GM12865 (cell line): Measurements from ENCODE around the gene CAD.

Source experiments
- DNase-seq: peaks from one replicate; pipeline ENCODE4 v3.0.0; 2010; ENCODE audit warnings: low read depth
- H3K4me3 ChIP-seq: 2 replicates; pipeline ENCODE4 v1.5.1; 2011; ENCODE audit warnings: mild to moderate bottlenecking, low read depth, low read length, control low read depth
- TF ChIP-seq, protein P1 (sequence below): IDR thresholded peaks from 2 replicates; pipeline ENCODE4 v1.5.1; 2011; ENCODE audit warnings: low read length, control low read depth, low read depth, inconsistent platforms; ENCODE audit not compliant: insufficient read depth; ENCODE audit errors: missing control alignments

The CAD gene

GRCh38 chr2:27199241-27199640 is 17.9 kb upstream of the CAD start:
- TF ChIP-seq, protein P1, sequence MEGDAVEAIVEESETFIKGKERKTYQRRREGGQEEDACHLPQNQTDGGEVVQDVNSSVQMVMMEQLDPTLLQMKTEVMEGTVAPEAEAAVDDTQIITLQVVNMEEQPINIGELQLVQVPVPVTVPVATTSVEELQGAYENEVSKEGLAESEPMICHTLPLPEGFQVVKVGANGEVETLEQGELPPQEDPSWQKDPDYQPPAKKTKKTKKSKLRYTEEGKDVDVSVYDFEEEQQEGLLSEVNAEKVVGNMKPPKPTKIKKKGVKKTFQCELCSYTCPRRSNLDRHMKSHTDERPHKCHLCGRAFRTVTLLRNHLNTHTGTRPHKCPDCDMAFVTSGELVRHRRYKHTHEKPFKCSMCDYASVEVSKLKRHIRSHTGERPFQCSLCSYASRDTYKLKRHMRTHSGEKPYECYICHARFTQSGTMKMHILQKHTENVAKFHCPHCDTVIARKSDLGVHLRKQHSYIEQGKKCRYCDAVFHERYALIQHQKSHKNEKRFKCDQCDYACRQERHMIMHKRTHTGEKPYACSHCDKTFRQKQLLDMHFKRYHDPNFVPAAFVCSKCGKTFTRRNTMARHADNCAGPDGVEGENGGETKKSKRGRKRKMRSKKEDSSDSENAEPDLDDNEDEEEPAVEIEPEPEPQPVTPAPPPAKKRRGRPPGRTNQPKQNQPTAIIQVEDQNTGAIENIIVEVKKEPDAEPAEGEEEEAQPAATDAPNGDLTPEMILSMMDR = no peak
- H3K4me3 ChIP-seq = no peak overlapping the region
- no peak for DNase-seq

DNA sequence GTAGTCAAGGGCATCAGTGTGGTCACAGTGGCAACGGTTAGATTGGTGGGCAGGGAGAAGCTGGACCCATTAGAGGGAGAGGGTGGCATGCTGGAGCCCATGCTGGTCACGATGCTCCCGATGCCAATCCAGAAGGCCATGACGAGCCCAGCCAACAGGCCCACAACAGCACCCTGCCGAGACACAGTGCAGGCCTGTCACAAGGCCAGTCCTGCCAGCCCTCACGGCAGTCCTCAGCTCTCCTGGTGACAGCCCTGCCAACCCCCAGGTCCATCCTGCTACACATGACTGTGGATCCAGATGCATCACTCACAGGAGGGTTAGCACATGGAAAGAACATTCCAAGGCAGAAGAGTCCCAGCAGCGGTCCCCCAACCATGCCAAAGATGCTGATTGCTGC is 15.5 kb upstream of the CAD start:
- no peak for DNase-seq
- no peak overlapping the region for H3K4me3 ChIP-seq
- TF ChIP-seq, protein P1 = no peak

DNA sequence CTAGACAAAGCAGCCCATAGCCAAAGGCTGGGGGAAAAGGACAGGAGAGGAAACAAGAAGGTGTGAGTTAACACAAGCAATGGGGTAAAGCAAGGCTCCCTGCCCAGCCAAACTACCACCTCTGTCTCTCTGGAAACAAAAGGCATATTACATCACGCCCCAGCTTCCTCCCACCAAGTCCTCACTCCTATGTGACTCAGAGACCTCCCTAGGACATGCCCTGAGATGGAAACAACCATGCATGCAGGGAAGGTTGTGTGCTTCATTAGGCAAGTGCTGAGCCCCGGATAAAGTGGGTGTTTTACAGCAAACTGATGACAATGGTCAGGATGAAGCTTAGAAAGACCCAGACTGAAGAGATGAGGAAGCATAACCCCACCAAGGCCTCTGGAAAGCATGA is 14.3 kb upstream of the CAD start:
- TF ChIP-seq, protein P1 = no peak
- no peak for DNase-seq
- no peak overlapping the region for H3K4me3 ChIP-seq

- no peak overlapping the region for H3K4me3 ChIP-seq
- TF ChIP-seq, protein P1 = no peak
- DNase-seq = no peak
These were observed 13.4 kb upstream of the CAD start for GRCh38 chr2:27203741-27204140.

- no peak overlapping the region for H3K4me3 ChIP-seq
- no peak for DNase-seq
- TF ChIP-seq, protein P1 = no peak
These were observed 12.6 kb upstream of the CAD start for GRCh38 chr2:27204566-27204965.

DNA sequence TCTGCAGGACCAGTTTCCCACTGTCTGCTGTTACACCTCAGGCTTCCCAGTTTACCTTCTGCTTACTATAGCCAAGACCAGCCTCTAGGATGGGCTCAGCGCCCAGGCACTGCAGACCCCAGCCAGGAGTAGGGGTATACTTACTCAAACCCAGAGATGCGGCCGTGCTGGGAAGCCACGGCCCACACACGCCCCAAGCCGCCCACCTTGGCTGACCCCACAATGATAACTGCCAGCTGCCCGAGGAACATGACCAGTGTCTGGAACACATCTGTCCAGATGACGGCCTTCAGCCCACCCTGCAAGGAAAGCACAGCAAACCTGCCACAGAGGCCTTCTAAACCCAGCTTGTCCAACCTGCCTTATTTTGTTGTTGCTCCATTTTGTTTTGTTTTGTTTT is 12.0 kb upstream of the CAD start:
- TF ChIP-seq, protein P1 = no peak
- no peak for DNase-seq
- H3K4me3 ChIP-seq = no peak overlapping the region

DNA sequence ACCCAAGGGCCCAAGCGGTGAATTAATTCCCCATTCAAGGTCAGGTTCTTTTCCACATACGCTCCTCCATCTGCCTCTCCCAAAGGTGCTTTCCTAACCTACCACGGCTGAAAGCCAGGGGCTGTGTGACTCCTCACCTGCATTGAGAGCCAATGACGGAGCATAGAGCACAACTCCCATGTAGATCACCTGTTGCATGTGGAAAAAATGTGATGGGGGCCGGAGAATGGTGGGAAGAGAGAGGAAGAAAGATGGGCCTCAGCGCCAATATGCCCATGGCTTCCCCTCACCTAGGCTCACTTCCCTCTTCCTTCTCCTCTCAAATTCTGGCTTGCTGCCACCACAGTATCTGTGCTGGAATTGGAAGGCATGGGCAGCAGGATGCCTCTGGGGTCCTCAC is 10.8 kb upstream of the CAD start:
- no peak for DNase-seq
- no peak overlapping the region for H3K4me3 ChIP-seq
- TF ChIP-seq, protein P1 = no peak
